Activated naive CD8-positive, alpha-beta T cell treated with anti-CD3 and anti-CD28 coated beads, Interleukin-2, amount 50 U/mL, for 24 hours (primary cell): ENCODE data around the gene RNF11.
A peak's percentile ranks its signal among the peaks of the same experiment; 100 is the strongest.

ENCODE experiments used
- ATAC-seq: fragments of 150-1000 bp; cut with Tn5 transposase; one replicate; pipeline ENCODE4 v1.10.0; 2021
- DNase-seq: peaks from one replicate; pipeline ENCODE4 v3.0.0; 2021
- H3K27ac Mint-ChIP-seq: one replicate; pipeline ENCODE4 v1.8.0; 2021; ENCODE audit warnings: mild to moderate bottlenecking, mixed read lengths
- H3K27me3 Mint-ChIP-seq: one replicate; pipeline ENCODE4 v1.8.0; 2021; ENCODE audit warnings: mixed read lengths
- H3K36me3 Mint-ChIP-seq: one replicate; pipeline ENCODE4 v1.8.0; 2021; ENCODE audit warnings: low read depth, mixed read lengths
- H3K4me1 Mint-ChIP-seq: one replicate; pipeline ENCODE4 v1.8.0; 2021; ENCODE audit warnings: mixed read lengths
- H3K4me3 Mint-ChIP-seq: one replicate; pipeline ENCODE4 v1.8.0; 2021; ENCODE audit warnings: mild to moderate bottlenecking, moderate library complexity, mixed read lengths
- H3K9me3 Mint-ChIP-seq: one replicate; pipeline ENCODE4 v1.8.0; 2021; ENCODE audit warnings: mixed read lengths

RNF11 gene

DNA sequence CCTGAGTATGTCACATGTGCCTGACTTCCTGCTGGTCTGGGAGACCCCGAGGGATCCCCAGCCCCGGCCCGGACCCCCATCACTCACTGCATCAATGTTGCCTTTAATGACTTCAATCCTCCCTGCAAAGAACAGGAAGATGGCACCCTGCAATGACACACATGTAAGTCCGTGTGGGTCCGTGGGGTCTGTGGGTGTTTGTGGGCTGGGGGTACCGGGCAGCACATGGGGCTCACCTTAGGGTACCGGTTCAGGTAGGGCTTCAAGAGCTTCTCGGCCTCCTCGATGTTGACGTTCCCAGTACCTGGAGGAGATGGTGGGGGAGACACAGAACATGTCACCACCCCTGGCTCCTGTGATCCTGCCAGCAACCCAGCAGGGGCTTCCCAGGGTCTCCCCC lies 66.2 kb downstream of the RNF11 start:
- Mint-ChIP-seq H3K4me3 (no peak overlapping the region), H3K4me1 (peaks cover 37% of the 10 kb centered on the region), H3K36me3 (no peaks in the 10 kb centered on the region), H3K9me3 (no peaks in the 10 kb centered on the region), H3K27ac (no peak overlapping the region), H3K27me3 (no peaks in the 10 kb centered on the region)
- DNase-seq (no peak), ATAC-seq (no peak)

DNA sequence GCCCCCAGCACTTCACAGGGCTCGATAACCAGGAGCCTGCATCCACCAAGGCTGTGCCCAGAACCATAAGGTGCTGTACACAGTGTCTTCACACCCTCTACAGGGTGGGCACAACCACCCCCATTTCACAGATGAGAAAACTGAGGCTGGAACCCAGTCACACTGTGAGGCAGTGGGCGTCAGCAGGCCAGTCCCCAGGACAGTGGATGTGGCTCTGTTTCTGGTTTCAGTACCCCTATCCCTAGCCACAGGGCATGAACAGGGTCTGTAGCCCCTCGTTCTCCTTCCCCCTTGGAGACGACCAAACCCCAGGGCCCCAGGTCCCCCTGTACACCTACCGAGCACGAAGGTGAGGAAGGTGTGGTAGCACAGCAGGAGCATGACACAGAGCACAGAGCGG lies 66.7 kb downstream of the RNF11 start:
- no peaks in the 10 kb centered on the region for H3K9me3 Mint-ChIP-seq
- no peak for ATAC-seq
- H3K4me1 Mint-ChIP-seq, result peaks cover 33% of the 10 kb centered on the region

DNA sequence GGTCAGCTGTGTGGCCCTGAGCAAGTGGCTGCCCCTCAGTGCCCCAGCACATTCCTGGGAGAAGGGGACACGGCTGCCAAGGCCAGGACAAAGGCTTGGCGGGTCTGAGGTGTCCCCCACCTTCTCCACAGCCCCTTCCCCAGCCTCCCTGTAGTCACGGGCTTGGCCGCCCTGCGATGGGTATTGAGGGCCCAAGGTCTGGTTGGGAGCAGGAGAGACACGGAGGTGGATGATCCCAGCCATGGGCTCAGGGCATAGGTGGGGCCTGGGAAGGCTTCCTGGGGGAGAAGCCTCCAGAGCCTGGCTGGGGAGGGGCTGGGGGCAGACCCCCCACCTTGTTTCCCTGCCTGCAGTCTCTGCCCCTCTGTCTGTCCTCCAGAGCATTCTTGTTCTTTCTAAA lies 67.2 kb downstream of the RNF11 start:
- Mint-ChIP-seq H3K9me3 (no peaks in the 10 kb centered on the region), H3K27me3 (no peaks in the 10 kb centered on the region), H3K4me1 (peaks cover 30% of the 10 kb centered on the region), H3K27ac (peak overlapping the region; percentile 88), H3K4me3 (peak overlapping the region; percentile 47), H3K36me3 (no peaks in the 10 kb centered on the region)
- DNase-seq, result no peak
- no peak for ATAC-seq

More for the DNA sequence above, 66.7 kb downstream of the RNF11 start:
- no peaks in the 10 kb centered on the region for H3K36me3 Mint-ChIP-seq
- H3K27me3 Mint-ChIP-seq, result no peaks in the 10 kb centered on the region
- no peak overlapping the region for H3K4me3 Mint-ChIP-seq
- no peak for DNase-seq
- H3K27ac Mint-ChIP-seq, result no peak overlapping the region

DNA sequence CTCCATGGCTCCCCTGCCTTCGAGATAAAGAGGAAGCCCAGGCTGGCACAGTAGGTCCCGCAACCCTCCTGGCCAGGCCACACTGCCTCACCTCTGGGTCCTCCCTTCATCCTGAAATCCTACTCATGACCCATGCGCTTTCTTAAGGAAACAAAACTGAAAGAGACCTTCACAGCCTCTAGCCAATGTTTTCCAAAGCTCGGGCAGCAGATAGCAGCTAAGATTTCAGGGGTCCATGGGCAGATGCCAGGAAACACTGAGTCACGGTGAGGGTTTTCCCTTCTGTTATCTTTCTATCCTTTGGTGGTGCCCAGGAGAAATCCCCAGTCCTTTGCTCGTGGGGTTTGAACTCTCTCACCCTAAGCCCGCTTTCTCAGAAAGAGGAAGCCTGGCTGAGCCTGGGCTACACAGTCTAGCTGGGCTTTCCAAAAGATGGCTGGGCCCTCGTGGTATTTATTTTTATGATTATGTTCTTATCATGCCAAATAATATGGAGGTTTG lies 67.7 kb downstream of the RNF11 start:
- Mint-ChIP-seq H3K4me1 (peaks cover 29% of the 10 kb centered on the region), H3K9me3 (no peaks in the 10 kb centered on the region), H3K27me3 (no peaks in the 10 kb centered on the region), H3K4me3 (peak overlapping the region; percentile 47), H3K27ac (peak overlapping the region; percentile 88), H3K36me3 (no peaks in the 10 kb centered on the region)
- DNase-seq (peak; percentile 66), ATAC-seq (peak; percentile 78)

DNA sequence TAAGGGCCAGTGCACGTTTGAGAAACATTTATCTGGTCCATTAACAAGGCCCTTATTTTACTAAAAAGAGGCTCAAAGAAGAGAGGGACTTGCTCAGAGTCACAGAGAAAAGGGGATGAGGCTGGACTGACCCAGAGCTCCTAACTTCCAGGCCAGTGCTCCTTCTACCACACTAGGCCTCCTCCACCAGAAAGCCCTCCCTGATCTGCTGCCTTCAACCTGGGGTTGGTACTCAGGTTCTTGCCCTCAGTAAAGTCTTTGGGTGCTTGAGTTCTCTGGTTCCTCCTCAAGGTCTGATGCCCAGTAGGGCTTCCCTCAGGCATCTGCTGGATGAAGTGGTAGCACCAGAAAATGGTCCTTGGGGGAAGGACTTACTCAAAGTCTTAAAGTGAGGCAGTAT lies 68.3 kb downstream of the RNF11 start:
- peaks cover 29% of the 10 kb centered on the region for H3K4me1 Mint-ChIP-seq
- no peaks in the 10 kb centered on the region for H3K9me3 Mint-ChIP-seq
- H3K27me3 Mint-ChIP-seq, result no peaks in the 10 kb centered on the region
- no peak overlapping the region for H3K4me3 Mint-ChIP-seq
- no peaks in the 10 kb centered on the region for H3K36me3 Mint-ChIP-seq
- ATAC-seq (no peak), DNase-seq (no peak)
- H3K27ac Mint-ChIP-seq, result peak overlapping the region; percentile 88

DNA sequence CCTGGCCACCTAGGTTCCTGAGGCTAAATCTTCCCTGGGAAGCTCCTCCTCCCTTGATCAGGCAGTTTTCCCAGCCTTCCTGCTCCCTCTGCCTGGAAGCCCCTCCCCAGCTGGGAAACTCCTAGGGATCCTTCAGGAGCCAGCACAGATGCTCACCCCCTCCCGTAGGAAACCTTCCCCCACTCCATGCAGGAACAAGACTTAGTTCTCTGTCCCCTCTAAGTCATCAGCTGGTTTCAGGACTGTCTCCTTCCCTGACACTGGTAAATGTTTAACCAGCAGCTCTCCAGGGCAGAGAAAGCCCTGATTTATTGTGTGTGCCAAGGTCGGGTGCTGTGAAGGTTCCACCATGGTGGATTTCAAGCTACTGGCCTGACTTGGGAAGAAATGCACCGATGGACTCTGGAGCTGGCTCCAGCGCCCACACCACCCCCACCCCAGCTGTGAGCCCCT lies 69.3 kb downstream of the RNF11 start:
- no peak overlapping the region for H3K27ac Mint-ChIP-seq
- H3K4me3 Mint-ChIP-seq, result no peak overlapping the region
- no peaks in the 10 kb centered on the region for H3K36me3 Mint-ChIP-seq
- DNase-seq (no peak), ATAC-seq (no peak)
- no peaks in the 10 kb centered on the region for H3K9me3 Mint-ChIP-seq
- no peaks in the 10 kb centered on the region for H3K27me3 Mint-ChIP-seq
- peaks cover 28% of the 10 kb centered on the region for H3K4me1 Mint-ChIP-seq

DNA sequence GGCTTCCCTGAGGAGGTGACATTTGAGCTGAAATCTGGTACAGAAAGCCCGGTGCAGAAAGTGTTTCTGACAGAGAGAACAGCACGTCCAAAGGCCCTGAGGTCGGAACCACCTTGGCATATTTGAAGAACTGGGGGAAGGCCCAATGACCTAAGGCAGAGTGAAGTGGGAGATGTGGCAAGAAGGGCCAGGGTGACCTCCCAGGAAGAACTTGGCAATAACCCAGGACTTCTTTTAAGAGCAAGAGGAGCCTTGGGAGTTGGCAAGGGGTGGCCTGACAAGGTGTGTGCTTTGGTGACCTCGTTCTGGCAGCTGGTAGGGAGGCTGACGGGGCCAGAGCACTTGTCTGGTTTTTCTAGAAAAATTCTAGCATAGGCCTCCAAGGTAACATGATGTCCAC lies 70.9 kb downstream of the RNF11 start:
- no peaks in the 10 kb centered on the region for H3K9me3 Mint-ChIP-seq
- H3K27ac Mint-ChIP-seq, result no peak overlapping the region
- H3K27me3 Mint-ChIP-seq, result no peaks in the 10 kb centered on the region
- no peaks in the 10 kb centered on the region for H3K36me3 Mint-ChIP-seq
- H3K4me1 Mint-ChIP-seq, result peaks cover 19% of the 10 kb centered on the region
- DNase-seq (no peak), ATAC-seq (no peak)
- no peak overlapping the region for H3K4me3 Mint-ChIP-seq

DNA sequence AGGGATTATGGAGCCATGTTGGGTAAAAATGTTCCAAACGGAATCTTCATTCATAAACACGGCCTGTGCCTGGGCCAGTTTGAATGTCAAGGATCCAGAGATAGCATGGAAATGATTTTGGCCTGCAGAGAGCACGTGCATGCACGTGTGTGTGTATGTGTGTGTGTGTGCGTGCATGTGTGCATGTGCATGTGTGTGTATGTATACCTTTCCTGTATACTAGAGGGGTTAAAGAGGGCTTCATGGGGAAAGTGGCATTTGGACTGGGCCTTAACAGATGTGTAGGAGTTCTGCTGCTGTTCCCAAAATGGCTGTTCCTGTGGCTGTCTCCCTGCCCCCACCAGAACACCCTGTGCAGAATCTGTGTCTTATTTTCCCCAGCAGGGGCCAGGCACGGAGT lies 72.6 kb downstream of the RNF11 start:
- ATAC-seq (no peak), DNase-seq (no peak)
- no peaks in the 10 kb centered on the region for H3K9me3 Mint-ChIP-seq
- no peak overlapping the region for H3K4me3 Mint-ChIP-seq
- H3K27me3 Mint-ChIP-seq, result no peaks in the 10 kb centered on the region
- H3K27ac Mint-ChIP-seq, result no peak overlapping the region
- no peaks in the 10 kb centered on the region for H3K36me3 Mint-ChIP-seq
- H3K4me1 Mint-ChIP-seq, result peaks cover 16% of the 10 kb centered on the region

DNA sequence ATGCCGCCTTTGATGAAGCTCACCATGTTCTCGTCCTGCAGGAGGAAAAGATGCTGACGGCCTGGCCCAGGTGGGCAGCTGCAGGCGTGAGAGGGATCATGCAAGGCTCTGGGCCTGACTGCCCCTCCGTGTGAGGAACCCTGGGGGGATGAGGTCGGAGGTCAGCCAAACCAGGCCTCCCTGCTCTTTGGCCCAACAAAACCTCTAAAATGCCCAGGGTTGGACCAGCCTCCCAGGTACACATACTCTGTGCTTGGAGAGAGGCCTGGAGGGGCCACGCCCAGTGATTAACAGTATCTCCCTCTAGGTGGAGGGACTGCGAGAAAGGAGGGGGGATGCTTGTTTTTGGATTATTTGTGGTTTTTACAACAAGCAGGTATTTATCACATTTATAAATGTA lies 73.2 kb downstream of the RNF11 start:
- H3K27me3 Mint-ChIP-seq, result no peaks in the 10 kb centered on the region
- H3K9me3 Mint-ChIP-seq, result no peaks in the 10 kb centered on the region
- DNase-seq (no peak), ATAC-seq (no peak)
- peaks cover 15% of the 10 kb centered on the region for H3K4me1 Mint-ChIP-seq
- no peak overlapping the region for H3K4me3 Mint-ChIP-seq
- H3K36me3 Mint-ChIP-seq, result no peaks in the 10 kb centered on the region
- no peak overlapping the region for H3K27ac Mint-ChIP-seq

DNA sequence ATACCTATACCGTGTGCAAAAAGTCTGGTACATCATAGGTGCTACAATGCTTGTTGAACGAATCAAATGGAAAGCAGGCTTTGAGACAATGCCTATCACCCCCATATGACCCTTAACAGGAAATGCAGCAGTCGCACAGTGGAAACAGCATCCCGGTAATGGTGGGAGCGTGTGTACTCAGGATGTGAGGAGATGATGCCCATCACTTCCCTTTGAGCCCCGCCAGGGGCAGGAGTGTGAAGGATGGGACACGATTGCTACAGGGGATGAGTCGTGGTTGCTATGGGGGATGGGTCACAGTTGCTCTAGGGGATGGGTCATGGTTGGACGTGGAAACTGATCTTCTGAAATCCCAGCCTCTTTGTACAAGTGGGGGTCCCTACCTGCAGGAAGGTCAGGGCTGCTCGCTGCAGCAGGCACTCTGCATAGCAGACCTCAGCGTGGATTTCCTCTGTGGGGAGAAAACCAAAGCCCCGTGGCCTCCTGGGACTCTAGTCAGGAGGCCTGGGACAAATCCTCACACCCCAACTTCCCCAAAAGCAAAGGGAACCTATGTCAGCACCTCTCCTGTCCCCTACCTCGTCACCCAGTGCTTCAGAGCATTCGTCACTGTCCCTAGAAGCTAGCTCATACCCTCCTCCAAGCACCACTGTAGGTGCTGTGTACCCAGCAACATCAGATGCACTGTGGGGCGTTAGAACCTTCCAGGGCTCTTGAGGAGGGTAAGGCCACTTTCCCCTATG lies 75.0 kb downstream of the RNF11 start:
- no peak for ATAC-seq
- Mint-ChIP-seq H3K36me3 (no peaks in the 10 kb centered on the region), H3K9me3 (no peaks in the 10 kb centered on the region), H3K4me1 (peaks cover 13% of the 10 kb centered on the region), H3K27ac (no peak overlapping the region), H3K27me3 (no peaks in the 10 kb centered on the region), H3K4me3 (no peak overlapping the region)
- DNase-seq, result no peak

DNA sequence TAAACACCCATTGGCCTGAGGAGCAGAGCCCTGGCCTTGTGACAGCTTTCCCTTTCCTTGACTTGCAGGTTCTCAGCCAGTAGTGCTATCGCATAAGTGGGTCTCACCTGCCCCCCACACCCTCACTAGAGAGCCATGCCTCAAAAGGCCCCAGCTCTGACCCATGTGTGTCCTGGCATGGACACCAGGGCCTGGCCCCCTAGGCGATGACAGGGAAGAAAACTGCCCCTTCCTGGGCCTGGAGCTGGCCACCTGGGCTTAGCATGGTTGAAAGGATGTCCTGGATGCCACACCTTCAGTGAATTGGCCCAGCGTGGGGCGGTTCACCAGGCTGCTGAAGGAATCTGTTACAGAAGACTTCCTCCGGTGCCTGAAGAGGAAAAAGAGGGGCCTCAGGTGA lies 75.8 kb downstream of the RNF11 start:
- ATAC-seq (no peak), DNase-seq (no peak)
- no peak overlapping the region for H3K4me3 Mint-ChIP-seq
- peaks cover 18% of the 10 kb centered on the region for H3K4me1 Mint-ChIP-seq
- H3K27ac Mint-ChIP-seq, result no peak overlapping the region
- no peaks in the 10 kb centered on the region for H3K36me3 Mint-ChIP-seq
- no peaks in the 10 kb centered on the region for H3K9me3 Mint-ChIP-seq
- H3K27me3 Mint-ChIP-seq, result no peaks in the 10 kb centered on the region

DNA sequence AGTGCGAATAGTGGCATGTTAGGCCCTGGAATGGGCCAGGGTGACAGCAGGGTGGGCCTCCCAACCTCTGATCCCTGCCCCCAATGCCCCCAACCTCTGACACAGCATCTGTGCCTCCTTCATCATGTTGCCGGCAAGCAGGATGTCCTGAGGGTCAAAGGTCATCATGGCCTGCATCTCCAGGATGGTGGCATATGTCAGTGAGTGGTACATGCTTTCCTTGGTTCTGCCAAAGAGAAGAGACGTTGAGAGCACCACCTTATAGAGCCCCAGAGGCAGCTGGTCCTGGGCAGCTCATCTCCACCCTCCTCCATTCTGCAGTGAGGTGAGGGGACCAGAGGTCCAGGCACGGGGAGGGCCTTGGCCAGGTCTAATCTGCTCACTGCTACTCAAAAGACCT lies 76.6 kb downstream of the RNF11 start:
- Mint-ChIP-seq H3K27me3 (no peaks in the 10 kb centered on the region), H3K9me3 (no peaks in the 10 kb centered on the region), H3K4me3 (no peak overlapping the region), H3K27ac (no peak overlapping the region), H3K36me3 (no peaks in the 10 kb centered on the region), H3K4me1 (peaks cover 18% of the 10 kb centered on the region)
- DNase-seq (no peak), ATAC-seq (no peak)

DNA sequence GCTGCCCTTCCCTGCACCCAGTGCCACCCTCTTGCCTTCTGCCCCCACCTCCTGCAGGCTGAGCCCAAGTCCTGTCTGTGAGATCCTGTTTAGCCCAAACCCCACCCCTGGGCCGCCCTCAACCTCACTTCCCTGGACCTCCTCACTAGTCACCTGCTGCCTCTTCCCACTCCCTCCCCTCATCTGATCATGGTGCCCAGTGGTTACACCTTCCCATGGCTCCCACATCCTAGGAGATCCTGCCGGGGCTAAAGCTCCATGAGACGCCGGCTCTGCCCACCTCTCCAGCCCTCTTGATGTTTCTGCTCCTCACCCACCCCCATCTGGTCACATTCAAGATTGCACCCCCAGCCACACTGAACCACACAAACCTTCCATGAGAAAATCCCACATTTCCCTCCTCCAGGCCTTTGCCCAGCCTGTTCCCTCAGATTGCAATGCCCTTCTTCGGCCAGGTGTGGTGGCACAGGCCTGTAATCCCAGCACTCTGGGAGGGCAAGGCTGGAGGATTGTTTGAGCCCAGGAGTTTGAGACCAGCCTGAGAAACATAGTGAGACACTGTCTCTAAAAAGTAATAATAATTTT lies 77.3 kb downstream of the RNF11 start:
- no peak for DNase-seq
- Mint-ChIP-seq H3K4me3 (no peak overlapping the region), H3K9me3 (no peaks in the 10 kb centered on the region), H3K27me3 (no peaks in the 10 kb centered on the region), H3K36me3 (no peaks in the 10 kb centered on the region), H3K4me1 (peaks cover 18% of the 10 kb centered on the region), H3K27ac (no peak overlapping the region)
- no peak for ATAC-seq

DNA sequence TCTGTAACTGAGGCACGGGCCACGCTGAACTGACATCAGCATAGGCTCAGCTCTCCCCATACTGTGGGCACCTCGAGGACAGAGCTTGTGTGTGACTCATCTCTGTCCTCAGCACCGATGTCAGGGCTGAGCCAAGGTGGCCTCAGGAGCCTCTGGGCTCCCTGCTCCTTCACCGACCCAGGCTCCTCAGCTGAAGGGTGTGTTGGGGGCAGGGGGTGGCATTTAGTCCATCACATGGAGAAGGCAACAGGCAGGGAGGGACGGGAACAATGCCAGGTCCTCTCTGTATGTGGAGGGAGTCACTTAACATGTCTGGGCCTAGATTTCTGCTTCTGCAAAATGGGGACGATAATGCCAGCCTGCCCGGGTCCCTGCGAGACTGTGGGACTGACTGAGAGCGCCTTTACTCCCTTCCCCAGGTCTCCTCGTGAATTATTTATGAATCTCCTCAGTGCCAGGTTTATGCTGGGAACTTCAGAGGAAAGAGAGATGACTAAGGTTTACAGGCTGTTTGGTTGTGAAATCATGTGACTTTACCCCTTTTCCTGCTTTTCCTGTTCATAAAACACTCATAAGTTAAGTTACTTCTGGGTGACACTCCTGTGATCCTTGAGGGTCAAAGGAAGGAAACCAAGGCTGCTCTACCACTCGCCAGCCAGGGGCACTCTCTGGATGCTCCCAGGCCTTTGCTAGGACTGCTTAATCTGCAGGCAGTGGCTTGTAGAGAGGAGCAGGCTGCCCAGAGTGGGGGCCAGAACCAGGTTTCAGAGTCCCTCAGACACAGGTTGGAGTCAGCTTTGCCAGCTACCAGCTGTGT lies 78.1 kb downstream of the RNF11 start:
- no peaks in the 10 kb centered on the region for H3K36me3 Mint-ChIP-seq
- H3K4me3 Mint-ChIP-seq, result no peak overlapping the region
- peak; percentile 56 for ATAC-seq
- H3K27ac Mint-ChIP-seq, result peak overlapping the region; percentile 2
- DNase-seq, result no peak
- H3K4me1 Mint-ChIP-seq, result peaks cover 18% of the 10 kb centered on the region
- H3K9me3 Mint-ChIP-seq, result no peaks in the 10 kb centered on the region
- no peaks in the 10 kb centered on the region for H3K27me3 Mint-ChIP-seq

DNA sequence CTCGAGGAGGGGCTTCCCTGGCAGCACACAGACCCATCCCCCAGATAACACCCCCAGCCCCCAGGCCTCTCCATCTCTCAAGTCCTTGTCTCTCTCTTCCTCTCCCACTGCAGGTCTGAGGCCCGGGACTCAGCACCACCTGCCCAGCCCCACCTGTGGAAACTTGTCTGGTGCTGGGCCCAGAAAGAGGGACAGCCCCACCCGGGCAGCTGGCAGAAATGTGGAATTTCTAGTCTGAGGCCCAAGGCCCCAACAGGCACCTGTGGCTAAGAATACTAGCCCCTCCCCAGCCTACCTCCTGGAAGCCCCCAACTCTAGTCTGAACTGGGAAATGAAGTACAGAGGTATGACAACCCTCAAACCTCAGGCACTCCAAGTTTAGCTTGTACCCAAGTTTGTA lies 78.9 kb downstream of the RNF11 start:
- DNase-seq, result no peak
- ATAC-seq, result no peak
- H3K4me1 Mint-ChIP-seq, result peaks cover 18% of the 10 kb centered on the region
- no peaks in the 10 kb centered on the region for H3K27me3 Mint-ChIP-seq
- H3K36me3 Mint-ChIP-seq, result no peaks in the 10 kb centered on the region
- no peaks in the 10 kb centered on the region for H3K9me3 Mint-ChIP-seq
- no peak overlapping the region for H3K4me3 Mint-ChIP-seq
- H3K27ac Mint-ChIP-seq, result no peak overlapping the region
